Smooth muscle cell (in vitro differentiated cells): Measurements from ENCODE around the gene SEMA5B. TPM values are rescaled to one million over a fixed set of nuclear protein-coding genes. Genes with fewer than 3 reads are reported as not detected.

Source experiments
- DNase-seq: peaks from one replicate; lab custom pipeline; 2025; ENCODE audit not compliant: unreplicated experiment; lab: John Stamatoyannopoulos, UW
- H2AFZ ChIP-seq: fragments of 200-600 bp; sonication (generic); 2 replicates; pipeline ENCODE4 v1.6.0; 2016; ENCODE audit warnings: antibody characterized with exemption, low read depth, mild to moderate bottlenecking
- H3F3A ChIP-seq: fragments of 200-600 bp; sonication (generic); 2 replicates; pipeline ENCODE4 v1.6.0; 2017; ENCODE audit warnings: antibody characterized with exemption, low read depth
- H3K27ac ChIP-seq: fragments of 200-600 bp; sonication (generic); 2 replicates; pipeline ENCODE4 v1.5.1; 2016; ENCODE audit warnings: low read depth, mild to moderate bottlenecking
- H3K27me3 ChIP-seq: fragments of 200-600 bp; sonication (generic); 2 replicates; pipeline ENCODE4 v1.6.1; 2016; ENCODE audit warnings: low read depth, mild to moderate bottlenecking
- H3K36me3 ChIP-seq: fragments of 200-600 bp; sonication (generic); 2 replicates; pipeline ENCODE4 v1.5.1; 2016; ENCODE audit warnings: low read depth
- H3K4me1 ChIP-seq: fragments of 200-600 bp; sonication (generic); 2 replicates; pipeline ENCODE4 v1.5.1; 2016; ENCODE audit warnings: low read depth
- H3K4me2 ChIP-seq: fragments of 200-600 bp; sonication (generic); 2 replicates; pipeline ENCODE4 v1.6.0; 2016; ENCODE audit warnings: mild to moderate bottlenecking
- H3K4me3 ChIP-seq: fragments of 200-600 bp; sonication (generic); 2 replicates; pipeline ENCODE4 v1.5.1; 2016; ENCODE audit warnings: mild to moderate bottlenecking
- H3K79me2 ChIP-seq: fragments of 200-600 bp; sonication (generic); 2 replicates; pipeline ENCODE4 v1.6.0; 2016; ENCODE audit warnings: low read depth, mild to moderate bottlenecking
- H3K9ac ChIP-seq: fragments of 200-600 bp; sonication (generic); 2 replicates; pipeline ENCODE4 v1.6.0; 2016; ENCODE audit warnings: low read depth
- H3K9me3 ChIP-seq: fragments of 200-600 bp; sonication (generic); replicated peaks from 2 replicates; pipeline ENCODE4 v1.5.1; 2016; ENCODE audit warnings: low read depth
- H4K20me1 ChIP-seq: fragments of 200-600 bp; sonication (generic); 2 replicates; pipeline ENCODE4 v1.6.0; 2016; ENCODE audit warnings: low read depth
- CTCF ChIP-seq: fragments of 200-600 bp; sonication (generic); IDR thresholded peaks from 2 replicates; pipeline ENCODE4 v1.5.1; 2017; ENCODE audit warnings: borderline replicate concordance, mild to moderate bottlenecking, antibody characterized with exemption; ENCODE audit not compliant: insufficient read depth, poor library complexity, severe bottlenecking
- WGBS: methylation state at CpG from one replicate; pipeline ENCODE4 v1.1.7; 2016; ENCODE audit warnings: low lambda C conversion rate; 5-methylcytosine and 5-hydroxymethylcytosine counted together
- polyA plus RNA-seq: library from polyadenylated mRNA; unstranded; fragments of >200 nt; fragmentation: Nextera tagmentation; extraction: Ambion mirVana; gene quantifications from 2 replicates; pipeline ENCODE4 v1.2.1, GENCODE V29; 2016
- total RNA-seq: library from RNA; depleted of rRNA; stranded (reverse); fragments of >200 nt; gene quantifications from 2 replicates; pipeline ENCODE4 v1.2.3, GENCODE V29; 2014

Gene SEMA5B
- total and polyA plus RNA-seq, 2 experiments from 2014 or later: not detected

GRCh38 chr3:122966045-122966444 is 61.5 kb downstream of the SEMA5B start:
- Histone ChIP-seq H3K36me3 (no peaks in the 10 kb centered on the region), H3K27me3 (peaks cover 7% of the 10 kb centered on the region)

GRCh38 chr3:122964811-122965210 is 62.8 kb downstream of the SEMA5B start:
- DNase-seq: no peak
- H2AFZ ChIP-seq: no peak overlapping the region
- peaks cover 9% of the 10 kb centered on the region for H3K27me3 ChIP-seq
- peaks cover 2% of the 10 kb centered on the region for H3K4me1 ChIP-seq
- H3F3A ChIP-seq: no peaks in the 10 kb centered on the region
- WGBS: 34% methylated on average over 2 of the region's 2 CpGs
- H3K4me2 ChIP-seq: no peak overlapping the region
- H3K27ac ChIP-seq: no peak overlapping the region
- H3K4me3 ChIP-seq: no peak overlapping the region
- no peak for TF ChIP-seq CTCF
- H3K79me2 ChIP-seq: no peaks in the 10 kb centered on the region
- H3K9ac ChIP-seq: no peak overlapping the region
- H4K20me1 ChIP-seq: no peaks in the 10 kb centered on the region
- H3K9me3 ChIP-seq: no peaks in the 10 kb centered on the region
- no peaks in the 10 kb centered on the region for H3K36me3 ChIP-seq

More at GRCh38 chr3:122966045-122966444, 61.5 kb downstream of the SEMA5B start:
- Histone ChIP-seq H2AFZ (no peak overlapping the region), H3K9me3 (no peaks in the 10 kb centered on the region), H3K79me2 (no peaks in the 10 kb centered on the region), H4K20me1 (no peaks in the 10 kb centered on the region), H3K27ac (no peak overlapping the region), H3K4me1 (no peaks in the 10 kb centered on the region), H3F3A (no peaks in the 10 kb centered on the region), H3K9ac (no peak overlapping the region), H3K4me2 (no peak overlapping the region), H3K4me3 (no peak overlapping the region)
- no peak for TF ChIP-seq CTCF
- no peak for DNase-seq

- Histone ChIP-seq H4K20me1 (no peaks in the 10 kb centered on the region), H3K79me2 (no peaks in the 10 kb centered on the region), H3K9me3 (no peaks in the 10 kb centered on the region), H2AFZ (no peak overlapping the region), H3K4me1 (peaks cover 11% of the 10 kb centered on the region), H3K4me2 (no peak overlapping the region), H3K27ac (no peak overlapping the region), H3K4me3 (no peak overlapping the region), H3K9ac (no peak overlapping the region), H3K27me3 (peaks cover 9% of the 10 kb centered on the region), H3F3A (no peaks in the 10 kb centered on the region), H3K36me3 (no peaks in the 10 kb centered on the region)
- TF ChIP-seq CTCF: no peak
- 76% methylated on average over 9 of the region's 9 CpGs for WGBS
- DNase-seq: no peak
Observed at GRCh38 chr3:122962149-122962548, 65.4 kb downstream of the SEMA5B start.

- no peak overlapping the region for H3K4me3 ChIP-seq
- no peaks in the 10 kb centered on the region for H3F3A ChIP-seq
- H4K20me1 ChIP-seq: no peaks in the 10 kb centered on the region
- H3K9me3 ChIP-seq: no peaks in the 10 kb centered on the region
- no peaks in the 10 kb centered on the region for H3K36me3 ChIP-seq
- 94% methylated on average over 4 of the region's 4 CpGs for WGBS
- H3K79me2 ChIP-seq: no peaks in the 10 kb centered on the region
- H3K4me1 ChIP-seq: peaks cover 11% of the 10 kb centered on the region
- no peak for DNase-seq
- H3K27ac ChIP-seq: no peak overlapping the region
- H3K4me2 ChIP-seq: no peak overlapping the region
- no peak for TF ChIP-seq CTCF
- no peak overlapping the region for H2AFZ ChIP-seq
- no peak overlapping the region for H3K9ac ChIP-seq
- peaks cover 9% of the 10 kb centered on the region for H3K27me3 ChIP-seq
Observed at GRCh38 chr3:122961146-122961545, 66.4 kb downstream of the SEMA5B start.
